SH-SY5Y (cell line): ENCODE measurements around the gene CTSE.

Experiments
- GATA2 ChIP-seq: IDR thresholded peaks from 2 replicates; pipeline ENCODE4 v1.6.1; 2011; ENCODE audit warnings: mild to moderate bottlenecking, low read depth, low read length
- GATA3 ChIP-seq: IDR thresholded peaks from 2 replicates; pipeline ENCODE4 v1.6.1; 2011; ENCODE audit warnings: low read depth, mild to moderate bottlenecking, low read length, moderate library complexity

DNA sequence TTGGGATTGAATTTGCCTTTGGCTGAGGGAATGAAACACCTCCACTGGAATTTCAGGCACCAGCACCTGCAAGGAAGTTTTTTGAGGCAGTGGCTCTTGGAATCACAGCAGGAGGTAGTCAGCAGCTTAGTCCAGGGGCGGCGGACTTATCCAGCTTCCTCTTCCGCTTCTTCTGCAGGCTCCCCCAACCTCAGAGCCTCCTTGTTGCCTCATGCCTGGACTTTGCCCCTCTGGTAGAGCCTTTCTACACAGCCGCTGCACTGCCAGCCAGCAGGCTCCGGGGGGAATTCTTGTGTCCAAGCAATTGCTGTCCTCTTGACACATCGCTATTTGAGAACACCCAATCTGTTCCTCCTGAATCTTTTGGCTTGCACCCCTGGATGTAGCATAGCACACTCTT, 24.9 kb upstream of the CTSE start:
- TF ChIP-seq GATA2 (no peak), GATA3 (no peak)
